Right renal pelvis (tissue), 4 donors: ENCODE measurements around the gene MAP4K3. TPM values are rescaled to one million over a fixed set of nuclear protein-coding genes. Genes with fewer than 3 reads are reported as not detected.
"Not testable (repeated sequence)": the region's sequence is repeated elsewhere in the genome, so short reads cannot be mapped to it uniquely, and the experiment has no call there.

ENCODE experiments used
- DNase-seq, 4 donors: peaks; one replicate each; pipeline ENCODE4 v3.0.0-alpha.2; 2013; ENCODE audit warnings: low read depth in 4 of 4, low spot score in 3 of 4, missing footprints in 1 of 4
- polyA plus RNA-seq, 4 donors: library from polyadenylated mRNA; unstranded; fragments of 120-200 nt; gene quantifications; one replicate each; pipeline ENCODE4 v1.2.1, GENCODE V29; 2013; ENCODE audit not compliant: insufficient read length in 4 of 4

The MAP4K3 gene
- polyA plus RNA-seq, 4 donors = 59.9 to 96.7 (median 78.7) TPM

- peak; percentile 10 to 59 (median 42) for DNase-seq
These were observed 57.2 kb downstream of the MAP4K3 start for GRCh38 chr2:39379643-39380524.

- no peak for DNase-seq
These were observed 58.1 kb downstream of the MAP4K3 start for GRCh38 chr2:39378968-39379367.

DNA sequence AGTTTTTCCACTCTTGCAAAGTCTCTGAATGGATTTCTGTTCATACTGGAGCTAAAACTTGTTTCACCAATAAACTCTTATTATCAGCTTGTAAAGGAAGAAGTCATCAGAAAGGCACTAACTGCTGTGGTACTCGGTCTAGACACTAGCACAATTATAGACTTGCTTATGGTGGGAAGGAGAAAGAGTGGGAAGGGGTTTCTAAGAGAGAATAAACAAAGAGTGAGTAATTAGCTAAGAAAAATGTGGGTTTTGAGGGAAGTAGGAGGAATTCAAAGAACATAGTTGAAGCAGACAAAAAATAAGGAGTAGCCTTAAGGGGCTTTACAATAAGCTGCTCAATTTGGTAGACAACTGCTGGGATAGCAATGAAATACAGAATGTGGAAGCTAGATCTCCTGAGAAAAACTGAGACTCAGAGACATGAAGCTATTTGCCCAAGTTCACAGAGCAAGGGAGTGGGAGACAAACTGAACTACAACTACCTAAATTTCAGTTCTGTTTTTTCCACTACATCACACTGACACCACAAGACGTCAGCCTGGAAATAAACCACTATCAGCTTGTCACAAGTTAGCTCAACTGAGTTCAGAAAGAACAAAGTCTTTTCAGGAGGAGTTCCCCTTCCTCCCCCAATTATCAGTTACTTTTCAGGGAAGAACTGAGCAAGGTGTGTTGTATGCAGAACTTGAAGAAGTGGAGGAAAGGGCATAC lies 59.7 kb downstream of the MAP4K3 start:
- no peak for DNase-seq

DNA sequence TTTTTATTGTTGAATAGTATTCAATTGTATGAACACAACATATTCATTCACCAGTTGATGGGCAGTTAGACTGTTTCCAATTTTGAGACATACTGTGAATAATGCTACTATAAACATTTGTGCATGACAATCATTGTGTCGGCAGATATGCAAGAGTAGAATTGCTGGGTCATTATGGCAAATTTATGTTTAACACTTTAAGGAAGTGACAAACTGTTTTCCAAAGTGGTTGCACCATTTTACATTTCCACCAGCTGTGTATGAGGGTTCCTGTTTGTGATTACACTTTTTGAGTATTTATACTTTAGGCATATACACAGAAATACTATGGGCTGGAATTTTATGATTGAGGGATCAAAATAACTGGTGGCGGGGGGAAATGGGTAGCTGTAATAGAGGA lies 61.2 kb downstream of the MAP4K3 start:
- no peak for DNase-seq

DNA sequence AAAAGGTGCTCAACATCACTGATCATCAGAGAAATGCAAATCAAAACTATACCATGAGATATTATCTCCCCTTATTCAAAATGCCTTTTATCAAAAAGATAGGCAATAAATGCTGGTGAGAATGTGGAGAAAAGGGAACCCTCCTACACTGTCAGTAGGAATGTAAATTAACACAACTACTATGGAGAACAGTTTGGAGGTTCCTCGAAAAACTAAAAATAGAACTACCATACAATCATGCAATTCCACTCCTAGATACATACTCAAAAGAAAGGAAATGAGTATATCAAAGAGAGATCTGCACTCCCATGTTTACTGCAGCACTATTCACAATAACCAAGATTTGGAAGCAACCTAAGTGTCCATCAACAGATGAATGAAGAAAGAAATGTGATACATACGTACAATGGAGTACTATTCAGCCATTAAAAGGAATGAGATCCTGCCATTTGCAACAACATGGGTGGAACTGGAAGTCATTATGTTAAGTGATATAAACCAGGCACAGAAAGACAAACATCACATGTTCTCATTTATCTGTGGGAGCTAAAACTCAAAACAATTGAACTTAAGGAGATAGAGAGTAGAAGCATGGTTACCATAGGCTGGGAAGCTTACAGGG lies 63.8 kb downstream of the MAP4K3 start:
- DNase-seq = no peak

DNA sequence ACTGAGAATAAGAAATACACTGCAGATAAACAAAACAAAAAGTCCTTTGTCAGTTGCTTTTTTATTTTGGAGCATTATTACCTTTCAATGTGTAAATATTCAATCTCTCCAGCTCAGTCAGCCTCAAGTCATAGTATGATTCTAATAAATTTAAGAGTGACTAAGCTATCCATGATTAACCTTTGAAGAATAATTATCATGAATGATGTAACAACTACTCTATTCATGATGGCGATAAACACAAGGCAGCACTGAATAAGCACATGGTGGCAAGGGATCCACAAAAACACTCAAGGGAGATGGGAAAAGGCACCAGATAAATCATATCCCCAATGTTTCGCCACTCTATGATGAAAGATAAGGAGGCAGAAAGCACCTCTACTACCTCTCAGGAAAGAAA lies 67.0 kb downstream of the MAP4K3 start:
- no peak for DNase-seq

GRCh38 chr2:39368846-39369245 lies 68.2 kb downstream of the MAP4K3 start:
- no peak for DNase-seq

GRCh38 chr2:39368376-39368775 lies 68.7 kb downstream of the MAP4K3 start:
- no peak for DNase-seq

DNA sequence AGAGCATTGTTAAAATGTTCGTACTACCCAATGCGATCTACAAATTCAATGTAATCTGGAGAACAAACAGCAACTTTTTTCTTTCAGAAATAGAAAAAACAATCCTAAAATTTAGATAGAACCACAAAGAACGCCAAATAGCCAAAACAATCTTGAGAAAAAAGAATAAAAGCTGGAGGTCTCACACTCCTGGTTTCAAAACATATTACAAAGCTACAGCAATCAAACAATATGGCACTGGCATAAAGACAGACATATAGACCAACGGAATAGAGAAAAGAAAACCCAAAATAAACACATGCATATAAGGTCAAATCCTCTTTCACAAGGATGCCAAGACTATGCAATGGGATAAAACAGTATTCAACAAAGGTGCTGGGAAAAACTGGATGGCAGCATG lies 74.5 kb downstream of the MAP4K3 start:
- no peak for DNase-seq

- no peak for DNase-seq
These were observed 75.6 kb downstream of the MAP4K3 start for GRCh38 chr2:39361511-39361910.

DNA sequence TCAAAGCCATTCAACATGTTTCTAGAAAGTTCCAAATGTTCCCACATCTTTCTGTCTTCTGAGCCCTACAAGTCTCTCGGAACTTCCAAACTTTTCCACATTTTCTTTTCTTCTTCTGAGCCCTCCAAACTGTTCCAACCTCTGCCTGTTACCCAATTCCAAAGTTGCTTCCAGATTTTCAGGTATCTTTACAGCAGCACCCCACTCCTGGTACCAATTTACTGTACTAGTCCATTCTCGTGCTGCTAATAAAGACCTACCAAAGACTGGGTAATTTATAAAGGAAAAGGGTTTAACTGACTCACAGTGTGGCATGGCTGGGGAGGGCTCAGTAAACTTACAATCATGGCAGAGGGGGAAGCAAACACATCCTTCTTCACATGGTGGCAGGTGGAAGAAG lies 76.7 kb downstream of the MAP4K3 start:
- not testable (repeated sequence) for DNase-seq

DNA sequence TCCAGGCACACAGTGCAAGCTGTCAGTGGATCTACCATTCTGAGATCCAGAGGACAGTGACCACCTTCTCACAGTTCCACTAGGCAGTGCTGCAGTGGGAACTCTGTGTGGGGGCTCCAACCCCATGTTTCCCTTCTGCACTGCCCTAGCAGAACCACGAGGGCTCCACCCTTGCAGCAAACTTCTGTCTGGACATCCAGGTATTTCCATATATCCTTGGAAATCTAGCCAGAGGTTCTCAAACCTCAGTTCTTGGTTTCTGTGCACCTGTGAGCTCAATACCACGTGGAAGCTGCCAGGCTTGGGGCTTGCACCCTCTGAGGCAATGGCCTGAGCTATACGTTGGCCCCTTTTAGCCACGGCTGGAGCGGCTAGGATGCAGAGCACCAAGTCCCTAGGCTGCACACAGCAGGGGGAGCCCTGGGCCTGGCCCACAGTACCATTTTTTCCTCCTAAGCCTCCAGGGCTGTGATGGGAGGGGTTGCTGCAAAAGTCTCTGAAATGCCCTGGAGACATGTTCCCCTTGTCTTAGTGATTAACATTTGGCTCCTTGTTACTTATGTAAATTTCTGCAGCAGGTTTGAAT lies 77.5 kb downstream of the MAP4K3 start:
- no peak for DNase-seq

DNA sequence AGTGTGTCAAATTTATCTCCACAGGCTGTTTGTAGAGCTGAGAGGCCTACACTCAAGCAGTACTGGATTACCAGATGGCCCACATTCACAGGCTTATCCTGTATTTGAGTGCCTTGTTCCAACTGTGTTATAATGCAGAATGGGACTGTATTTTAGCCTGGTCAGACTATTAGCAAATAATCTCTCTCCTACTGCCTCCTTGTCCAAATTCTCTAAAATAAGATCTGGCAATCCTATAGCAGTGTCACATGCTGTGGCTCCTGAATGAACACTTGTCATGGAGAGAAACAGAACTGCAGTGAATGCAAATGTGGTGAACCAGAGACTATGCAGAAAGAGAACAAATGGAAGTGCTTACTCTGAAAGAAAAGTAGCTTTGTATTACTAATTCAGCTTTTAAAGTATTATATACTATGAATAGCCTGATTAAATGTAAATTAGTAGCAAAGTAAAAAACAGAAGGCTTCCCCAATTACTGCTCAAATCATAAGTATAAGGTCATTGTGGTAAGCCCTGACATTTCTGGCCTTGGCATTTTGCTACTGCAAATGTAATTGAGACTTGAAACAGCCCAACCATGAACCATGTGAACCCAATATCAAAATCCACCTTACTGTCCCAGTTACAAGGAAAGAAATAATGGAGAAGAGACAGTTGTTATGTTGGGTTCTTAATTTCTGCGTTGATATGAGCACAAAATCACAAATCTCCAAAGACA lies 80.0 kb downstream of the MAP4K3 start:
- no peak for DNase-seq

DNA sequence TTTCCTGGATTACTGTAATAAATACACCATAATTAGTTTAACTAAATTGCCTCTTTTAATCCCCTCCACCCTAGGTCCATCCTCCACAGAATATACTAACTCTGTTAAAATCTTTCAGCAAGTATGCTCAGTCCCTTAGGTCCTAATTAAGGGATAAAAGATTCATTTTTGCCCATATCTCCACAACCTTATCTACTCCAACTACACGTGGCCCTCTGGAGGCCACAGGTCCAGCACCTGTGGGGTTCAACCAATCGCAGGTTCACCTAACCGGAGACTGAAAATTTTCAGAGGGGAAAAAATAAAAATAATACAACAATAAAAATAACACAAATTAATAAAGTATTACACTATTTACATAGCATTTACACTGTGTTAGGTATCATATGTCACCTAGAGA lies 86.4 kb downstream of the MAP4K3 start:
- DNase-seq = no peak

DNA sequence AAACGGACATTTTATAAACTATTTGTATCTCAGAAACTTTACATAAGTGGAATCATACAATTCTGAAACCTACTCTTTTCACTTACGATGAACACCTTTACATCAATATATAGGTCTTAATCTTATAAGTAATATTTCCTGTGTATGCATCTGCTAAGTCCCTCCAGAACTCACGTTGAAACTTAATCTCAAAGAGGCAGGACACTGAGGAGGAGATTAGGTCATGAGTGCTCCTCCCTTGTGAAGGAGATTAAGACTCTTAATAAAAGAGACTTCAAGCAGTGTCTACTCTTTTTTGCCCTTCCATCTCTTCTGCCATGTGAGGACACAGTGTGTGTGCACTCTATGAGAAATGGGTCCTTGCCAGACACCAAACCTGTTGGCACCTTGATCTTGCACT lies 98.6 kb downstream of the MAP4K3 start:
- no peak for DNase-seq

- DNase-seq = no peak
These were observed 101.2 kb downstream of the MAP4K3 start for GRCh38 chr2:39335930-39336329.

DNA sequence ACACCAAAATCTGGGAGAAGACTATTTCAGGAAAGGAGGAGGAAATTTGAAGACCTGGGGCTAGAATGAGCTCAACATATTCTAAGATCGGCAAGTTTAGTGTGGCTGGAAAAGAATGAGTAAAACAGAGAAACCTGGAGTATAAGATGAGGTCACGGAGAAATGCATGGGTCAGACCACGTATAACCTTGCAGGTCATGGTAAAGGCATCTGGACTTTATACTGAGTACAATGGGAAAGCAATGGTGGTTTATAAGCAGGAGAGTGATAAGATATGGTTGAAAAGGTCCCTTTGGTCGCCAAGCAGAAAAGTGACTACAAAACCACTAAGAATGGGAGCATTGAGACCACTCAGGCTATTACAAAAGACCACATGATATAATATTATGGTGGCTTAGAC lies 102.1 kb downstream of the MAP4K3 start:
- no peak for DNase-seq

DNA sequence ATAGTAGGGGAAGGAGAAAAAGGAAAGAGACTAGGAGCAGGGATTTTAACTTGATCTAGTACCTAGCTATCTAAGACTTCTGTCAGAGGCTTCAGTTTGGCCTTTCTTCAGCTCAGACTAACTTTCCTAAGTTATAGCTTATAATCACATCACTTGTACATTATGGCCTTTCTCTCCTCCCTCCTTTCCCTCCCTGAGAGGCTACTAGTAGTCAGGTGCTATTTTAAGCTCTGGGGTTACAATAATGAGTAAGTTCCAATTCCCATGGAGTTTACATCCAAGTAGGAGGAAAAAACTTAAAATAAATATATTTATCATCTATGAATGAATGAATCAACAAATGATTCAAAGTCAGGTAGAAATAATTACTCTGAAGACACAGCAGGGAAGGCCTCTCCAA lies 102.6 kb downstream of the MAP4K3 start:
- no peak for DNase-seq

DNA sequence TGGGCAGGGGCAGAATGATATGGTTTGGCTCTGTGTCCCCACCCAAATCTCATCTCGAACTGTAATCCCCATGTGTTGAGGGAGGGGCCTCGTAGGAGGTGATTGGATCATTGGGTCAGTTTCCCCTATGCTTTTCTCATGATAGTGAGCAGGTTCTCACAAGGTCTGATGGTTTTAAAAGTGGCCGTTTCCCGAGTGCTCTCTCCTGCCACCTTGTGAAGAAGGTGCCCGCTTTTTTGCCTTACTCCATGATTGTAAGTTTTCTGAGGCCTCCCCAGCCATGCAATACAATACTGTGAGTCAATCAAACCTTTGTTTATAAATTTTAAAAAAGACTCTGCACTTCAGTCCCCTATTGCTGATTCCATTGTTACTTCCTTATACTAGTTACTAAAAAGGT lies 110.4 kb downstream of the MAP4K3 start:
- DNase-seq = no peak

DNA sequence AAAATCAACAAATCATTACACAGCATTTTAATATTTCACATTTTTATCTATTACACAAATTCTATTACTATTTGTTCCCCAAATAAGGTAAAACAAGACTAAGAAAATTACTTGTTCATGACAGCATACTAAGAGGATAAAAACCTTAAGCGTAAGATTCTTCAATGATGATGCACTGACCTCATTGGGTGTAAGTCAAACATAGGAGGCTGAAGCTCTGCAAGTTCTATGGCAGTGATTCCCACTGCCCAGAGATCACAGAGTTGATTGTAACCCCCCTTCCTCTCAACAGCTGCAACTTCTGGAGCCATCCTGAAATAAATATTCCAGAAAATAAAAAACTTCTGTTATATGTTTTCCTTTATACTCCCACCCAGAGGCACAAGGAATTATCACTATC lies 111.1 kb downstream of the MAP4K3 start:
- no peak for DNase-seq
